SK-N-SH treated with all-trans-retinoic acid at 6 μM for 48 hours (cell line): Measurements from ENCODE around the gene TAF1A.

Experiments
- ATAC-seq: fragments of 200-7000 bp; cut with Tn5 transposase; 3 replicates; pipeline ENCODE4 v1.9.1; 2020; ENCODE audit warnings: mild to moderate bottlenecking, moderate library complexity
- ARNTL ChIP-seq: fragments of 450-650 bp; formaldehyde crosslinking; IDR thresholded peaks from 2 replicates; pipeline ENCODE4 v1.5.0; 2020; ENCODE audit warnings: low read depth, mild to moderate bottlenecking, moderate library complexity, borderline replicate concordance
- BACH2 ChIP-seq: fragments of 250-450 bp; sonication (Bioruptor Pico); IDR thresholded peaks from 2 replicates; pipeline ENCODE4 v1.9.0; 2021; ENCODE audit warnings: mild to moderate bottlenecking, borderline replicate concordance
- CREB5 ChIP-seq: fragments of 250-450 bp; sonication (Bioruptor Pico); IDR thresholded peaks from 2 replicates; pipeline ENCODE4 v1.5.1; 2020; ENCODE audit warnings: low read depth, mild to moderate bottlenecking, moderate library complexity
- CSDC2 ChIP-seq: fragments of 250-450 bp; sonication (Bioruptor Pico); IDR thresholded peaks from 2 replicates; pipeline ENCODE4 v1.5.0; 2020; ENCODE audit warnings: mild to moderate bottlenecking, moderate library complexity
- CSRNP3 ChIP-seq: fragments of 250-450 bp; sonication (Bioruptor Pico); IDR thresholded peaks from 2 replicates; pipeline ENCODE4 v1.5.1; 2021; ENCODE audit warnings: mild to moderate bottlenecking, moderate library complexity
- ESRRG ChIP-seq: fragments of 250-450 bp; sonication (Bioruptor Pico); IDR thresholded peaks from 2 replicates; pipeline ENCODE4 v1.6.1; 2021; ENCODE audit warnings: mild to moderate bottlenecking
- GLIS3 ChIP-seq: fragments of 250-450 bp; sonication (Bioruptor Pico); IDR thresholded peaks from 2 replicates; pipeline ENCODE4 v1.5.0; 2020; ENCODE audit warnings: mild to moderate bottlenecking, moderate library complexity
- ISL1 ChIP-seq: fragments of 250-450 bp; sonication (Bioruptor Pico); IDR thresholded peaks from 2 replicates; pipeline ENCODE4 v2.1.2; 2022; ENCODE audit warnings: mild to moderate bottlenecking, moderate library complexity
- OSR1 ChIP-seq: fragments of 250-450 bp; sonication (Bioruptor Pico); IDR thresholded peaks from 2 replicates; pipeline ENCODE4 v1.8.0; 2022; ENCODE audit warnings: moderate library complexity, mild to moderate bottlenecking, inconsistent platforms
- POU6F1 ChIP-seq: fragments of 250-450 bp; sonication (Bioruptor Pico); IDR thresholded peaks from 2 replicates; pipeline ENCODE4 v1.8.0; 2021; ENCODE audit warnings: low read depth, mild to moderate bottlenecking, moderate library complexity, borderline replicate concordance
- PPARA ChIP-seq: fragments of 250-450 bp; sonication (Bioruptor Pico); IDR thresholded peaks from 2 replicates; pipeline ENCODE4 v1.5.0; 2020; ENCODE audit warnings: mild to moderate bottlenecking, borderline replicate concordance
- RARB ChIP-seq: fragments of 250-450 bp; sonication (Bioruptor Pico); IDR thresholded peaks from 2 replicates; pipeline ENCODE4 v1.8.0; 2021; ENCODE audit warnings: mild to moderate bottlenecking, moderate library complexity
- SNAI2 ChIP-seq: fragments of 250-450 bp; sonication (Bioruptor Pico); IDR thresholded peaks from 2 replicates; pipeline ENCODE4 v1.5.0; 2020; ENCODE audit warnings: mild to moderate bottlenecking, moderate library complexity
- TCF4 ChIP-seq: fragments of 250-450 bp; sonication (Bioruptor Pico); IDR thresholded peaks from 2 replicates; pipeline ENCODE4 v1.8.0; 2021; ENCODE audit warnings: mild to moderate bottlenecking, moderate library complexity, borderline replicate concordance
- TOX ChIP-seq: fragments of 250-450 bp; sonication (Bioruptor Pico); IDR thresholded peaks from 2 replicates; pipeline ENCODE4 v1.8.0; 2021; ENCODE audit warnings: mild to moderate bottlenecking, moderate library complexity, borderline replicate concordance
- TSHZ2 ChIP-seq: fragments of 250-450 bp; sonication (Bioruptor Pico); IDR thresholded peaks from 2 replicates; pipeline ENCODE4 v1.5.0; 2020; ENCODE audit warnings: mild to moderate bottlenecking, moderate library complexity
- ZC3H10 ChIP-seq: fragments of 250-450 bp; sonication (Bioruptor Pico); IDR thresholded peaks from 2 replicates; pipeline ENCODE4 v1.5.1; 2021; ENCODE audit warnings: mild to moderate bottlenecking, moderate library complexity
- ZFP3 ChIP-seq: fragments of 250-450 bp; sonication (Bioruptor Pico); IDR thresholded peaks from 2 replicates; pipeline ENCODE4 v1.5.0; 2020; ENCODE audit warnings: mild to moderate bottlenecking, moderate library complexity
- ZFP30 ChIP-seq: fragments of 450-650 bp; formaldehyde crosslinking; IDR thresholded peaks from 2 replicates; pipeline ENCODE4 v1.5.0; 2022; ENCODE audit warnings: mild to moderate bottlenecking, moderate library complexity
- ZNF565 ChIP-seq: fragments of 450-650 bp; formaldehyde crosslinking; conservative IDR thresholded peaks from 2 replicates; pipeline ENCODE4 v1.5.0; 2020; ENCODE audit warnings: low read depth, mild to moderate bottlenecking, moderate library complexity
- ZNF70 ChIP-seq: fragments of 450-650 bp; formaldehyde crosslinking; IDR thresholded peaks from 2 replicates; pipeline ENCODE4 v1.5.0; 2020; ENCODE audit warnings: mild to moderate bottlenecking, moderate library complexity
- ZNF8 ChIP-seq: fragments of 450-650 bp; formaldehyde crosslinking; IDR thresholded peaks from 2 replicates; pipeline ENCODE4 v1.5.0; 2020; ENCODE audit warnings: mild to moderate bottlenecking, moderate library complexity

TAF1A gene

GRCh38 chr1:222579316-222579715 lies 10.4 kb downstream of the TAF1A start:
- no peak for ATAC-seq
- TF ChIP-seq ZNF565, result no peak
- TF ChIP-seq ZC3H10 (CRISPR knock-in tag), result no peak
- no peak for TF ChIP-seq PPARA (CRISPR knock-in tag)
- TF ChIP-seq ZFP3 (CRISPR knock-in tag), result no peak
- no peak for TF ChIP-seq CREB5 (CRISPR knock-in tag)
- no peak for TF ChIP-seq TCF4 (CRISPR knock-in tag)
- no peak for TF ChIP-seq ZFP30 (CRISPR knock-in tag)
- no peak for TF ChIP-seq ISL1 (CRISPR knock-in tag)
- TF ChIP-seq TOX (CRISPR knock-in tag), result no peak
- TF ChIP-seq GLIS3 (CRISPR knock-in tag), result no peak
- no peak for TF ChIP-seq OSR1 (CRISPR knock-in tag)
- TF ChIP-seq POU6F1 (CRISPR knock-in tag), result no peak
- no peak for TF ChIP-seq ZNF8 (CRISPR knock-in tag)
- TF ChIP-seq CSDC2 (CRISPR knock-in tag), result no peak

GRCh38 chr1:222570837-222571236 lies 18.9 kb downstream of the TAF1A start:
- TF ChIP-seq ZC3H10 (CRISPR knock-in tag) (no peak), ZNF565 (no peak), GLIS3 (CRISPR knock-in tag) (no peak), OSR1 (CRISPR knock-in tag) (no peak), ZNF70 (CRISPR knock-in tag) (no peak), CSRNP3 (CRISPR knock-in tag) (no peak), RARB (CRISPR knock-in tag) (no peak), CSDC2 (CRISPR knock-in tag) (no peak), ARNTL (CRISPR knock-in tag) (no peak), POU6F1 (CRISPR knock-in tag) (no peak), TOX (CRISPR knock-in tag) (no peak), TSHZ2 (CRISPR knock-in tag) (no peak), ZFP3 (CRISPR knock-in tag) (no peak), TCF4 (CRISPR knock-in tag) (no peak), BACH2 (CRISPR knock-in tag) (no peak), SNAI2 (CRISPR knock-in tag) (no peak), CREB5 (CRISPR knock-in tag) (no peak), ESRRG (CRISPR knock-in tag) (no peak)
- ATAC-seq, result no peak
